CD8-positive, alpha-beta memory T cell (primary cell): ENCODE data around the gene ATF7IP. TPM values are rescaled to one million over a fixed set of nuclear protein-coding genes. Genes with fewer than 3 reads are reported as not detected.

Experiments
- CTCF ChIA-PET: fragments of 350-600 bp; sonication (Branson Sonifier 250); formaldehyde crosslinking; loops from one replicate; lab custom pipeline; 2021; ENCODE audit warnings: antibody characterized with exemption; lab: Charles Lee
- POLR2A ChIA-PET: fragments of 350-600 bp; sonication (Branson Sonifier 250); formaldehyde crosslinking; loops from one replicate; lab custom pipeline; 2021; ENCODE audit warnings: antibody characterized with exemption; lab: Charles Lee
- DNase-seq, 5 donors: peaks; one replicate each; pipeline versions ENCODE4 v3.0.0 to v3.0.0-alpha.2; 2020 to 2022; ENCODE audit warnings: mixed read lengths in 1 of 5
- H3K27ac ChIP-seq: one replicate; pipeline ENCODE4 v1.7.0; 2013; ENCODE audit warnings: low read depth, mild to moderate bottlenecking, low read length, moderate library complexity
- H3K27me3 ChIP-seq: 2 replicates; pipeline ENCODE4 v1.7.0; 2013; ENCODE audit warnings: low read length, mild to moderate bottlenecking; ENCODE audit not compliant: insufficient read depth, poor library complexity, severe bottlenecking
- H3K36me3 ChIP-seq: 2 replicates; pipeline ENCODE4 v1.7.0; 2013; ENCODE audit warnings: mild to moderate bottlenecking, low read length, moderate library complexity; ENCODE audit not compliant: insufficient read depth
- H3K4me1 ChIP-seq: 2 replicates; pipeline ENCODE4 v1.7.0; 2013; ENCODE audit warnings: mild to moderate bottlenecking, low read length, moderate library complexity; ENCODE audit not compliant: insufficient read depth
- H3K4me3 ChIP-seq: 2 replicates; pipeline ENCODE4 v1.7.0; 2013; ENCODE audit warnings: mild to moderate bottlenecking, low read length
- H3K9me3 ChIP-seq: 2 replicates; pipeline ENCODE4 v1.7.0; 2013; ENCODE audit warnings: mild to moderate bottlenecking, low read length
- H3K27ac Mint-ChIP-seq, 8 donors: one replicate each; pipeline ENCODE4 v1.8.0; 2020 to 2021; ENCODE audit warnings: mixed read lengths in 8 of 8, mild to moderate bottlenecking in 6 of 8, inconsistent platforms in 3 of 8, moderate library complexity in 3 of 8
- H3K27me3 Mint-ChIP-seq, 2 donors: one replicate each; pipeline ENCODE4 v1.8.0; 2020 to 2021; ENCODE audit warnings: mixed read lengths in 2 of 2, mild to moderate bottlenecking in 1 of 2, moderate library complexity in 1 of 2
- H3K36me3 Mint-ChIP-seq, 3 donors: one replicate each; pipeline ENCODE4 v1.8.0; 2020 to 2021; ENCODE audit warnings: mixed read lengths in 3 of 3, inconsistent platforms in 1 of 3, mild to moderate bottlenecking in 1 of 3
- H3K4me1 Mint-ChIP-seq, 3 donors: one replicate each; pipeline ENCODE4 v1.8.0; 2020 to 2021; ENCODE audit warnings: mixed read lengths in 3 of 3, inconsistent platforms in 1 of 3, mild to moderate bottlenecking in 1 of 3
- H3K4me3 Mint-ChIP-seq, 7 donors: one replicate each; pipeline ENCODE4 v1.8.0; 2020 to 2021; ENCODE audit warnings: mixed read lengths in 7 of 7, mild to moderate bottlenecking in 6 of 7, moderate library complexity in 4 of 7, inconsistent platforms in 2 of 7
- H3K9me3 Mint-ChIP-seq, 5 donors: one replicate each; pipeline ENCODE4 v1.8.0; 2020 to 2022; ENCODE audit warnings: mixed read lengths in 5 of 5, mild to moderate bottlenecking in 3 of 5, moderate library complexity in 2 of 5, inconsistent platforms in 1 of 5
- polyA plus RNA-seq: library from polyadenylated mRNA; unstranded; fragments of 300-500 nt; fragmentation: Illumina TruSeq; gene quantifications from one replicate; pipeline ENCODE4 v1.2.3, GENCODE V29; 2021
- total RNA-seq, 2 experiments: library from RNA; stranded (reverse); gene quantifications; one replicate each; pipeline ENCODE4 v1.2.3, GENCODE V29; 2021

ATF7IP gene
- total and polyA plus RNA-seq, 3 experiments from 2014 or later: 80.6 to 94.4 (median 84.4) TPM

DNA sequence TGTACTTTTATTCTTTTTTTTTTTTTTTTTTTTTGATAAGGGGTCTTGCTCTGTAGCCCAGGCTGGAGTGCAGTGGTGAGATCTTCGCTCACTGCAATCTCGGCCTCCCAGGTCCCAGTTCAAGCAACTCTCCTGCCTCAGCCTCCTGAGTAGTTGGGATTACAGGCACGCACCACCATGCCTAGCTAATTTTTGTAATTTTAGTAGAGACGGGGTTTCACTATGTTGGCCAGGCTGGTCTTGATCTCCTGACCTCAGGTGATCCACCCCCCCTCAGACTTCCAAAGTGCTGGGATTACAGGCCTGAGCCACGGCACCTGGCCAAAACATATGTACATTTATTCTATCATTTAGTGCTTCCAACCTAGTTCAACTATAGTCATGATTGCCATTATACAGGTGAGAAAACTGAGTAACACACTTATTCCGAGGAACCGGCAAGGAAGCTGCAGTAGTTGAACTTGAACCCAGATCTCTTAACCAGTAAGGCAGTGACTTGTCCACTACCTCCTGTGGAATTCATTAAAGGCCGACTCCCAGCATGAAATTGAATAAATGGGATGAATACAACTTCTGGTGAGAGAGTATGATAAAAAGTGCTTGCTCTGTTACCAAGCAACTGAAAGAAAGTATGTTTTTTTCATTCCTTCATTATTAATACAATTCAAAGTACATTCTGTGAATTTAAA is 755 bp upstream of the ATF7IP start:
- no peaks in the 10 kb centered on the region for H3K36me3 ChIP-seq
- H3K27ac Mint-ChIP-seq: peak overlapping the region; percentile 88 to 98 (median 94)
- peak overlapping the region; percentile 76 for H3K4me3 ChIP-seq
- H3K9me3 ChIP-seq: no peaks in the 10 kb centered on the region
- CTCF ChIA-PET: interaction anchor here (0.7 to 3.2 kb wide), 28 partner anchors 9 to 439 kb away, joined by 3 to 67 read pairs (median 6); partner anchors contain the start of genes C12orf60 and WBP11
- POLR2A ChIA-PET: interaction anchor here (0.5 to 2.2 kb wide), 15 partner anchors 21 to 406 kb away, joined by 3 to 84 read pairs (median 21); a partner anchor contains a TSS
- H3K4me1 ChIP-seq: peaks cover 28% of the 10 kb centered on the region
- peak overlapping the region; percentile 79 for H3K27ac ChIP-seq
- no peaks in the 10 kb centered on the region for H3K27me3 ChIP-seq
- H3K36me3 Mint-ChIP-seq: peaks cover 0 to 28% (median 0%) of the 10 kb centered on the region in 3 donors
- H3K9me3 Mint-ChIP-seq: peaks cover 0 to 8% (median 6%) of the 10 kb centered on the region in 5 donors
- H3K4me3 Mint-ChIP-seq: peak overlapping the region; percentile 85 to 94 (median 88)
- H3K4me1 Mint-ChIP-seq: peaks cover 30 to 49% (median 48%) of the 10 kb centered on the region in 3 donors
- peaks cover 0 to 4% of the 10 kb centered on the region in 2 donors for H3K27me3 Mint-ChIP-seq
- DNase-seq: no peak

DNA sequence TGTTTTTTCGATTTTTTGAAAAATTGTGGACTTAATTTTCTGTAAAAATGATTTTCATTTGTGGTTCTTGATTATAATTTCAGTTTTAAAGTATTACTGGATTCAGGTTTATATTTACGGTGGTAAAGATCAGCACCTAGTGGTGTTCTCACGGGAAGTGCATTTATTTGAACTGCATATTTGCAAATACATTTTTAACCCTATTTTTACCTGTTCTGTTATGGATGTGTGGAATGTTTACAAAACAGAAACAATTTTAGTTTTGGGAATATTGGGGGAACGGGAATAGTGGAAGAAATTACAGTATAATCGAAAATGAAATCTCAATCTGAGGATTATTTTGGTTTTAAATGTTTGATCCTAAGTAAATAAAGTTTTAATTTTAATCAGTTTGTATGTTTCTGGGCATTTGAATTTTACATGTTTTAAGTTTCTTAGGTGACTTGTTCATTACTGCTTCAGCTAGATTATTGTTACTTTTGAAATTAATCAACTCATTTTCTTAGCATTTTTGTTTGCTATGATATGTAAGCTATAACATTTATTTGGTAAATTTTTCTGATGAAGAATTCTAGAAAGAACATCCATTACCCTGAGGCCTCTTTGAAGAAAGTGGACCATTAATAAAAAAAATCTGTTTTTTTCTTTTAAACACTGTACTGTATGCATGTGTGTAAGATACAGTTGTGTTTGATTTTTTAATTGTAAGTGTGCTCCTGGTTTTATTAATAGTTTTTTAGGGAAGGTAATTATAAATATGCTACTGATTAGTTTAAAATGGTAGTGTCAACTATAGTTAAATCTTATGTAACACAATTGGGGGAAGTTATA is 942 bp downstream of the ATF7IP start:
- Mint-ChIP-seq H3K4me3 (peak overlapping the region; percentile 85 to 94 (median 88)), H3K4me1 (peaks cover 43 to 63% (median 63%) of the 10 kb centered on the region in 3 donors), H3K36me3 (peaks cover 0 to 38% (median 8%) of the 10 kb centered on the region in 3 donors), H3K27me3 (peaks cover 0 to 4% of the 10 kb centered on the region in 2 donors), H3K9me3 (peaks cover 0 to 12% (median 6%) of the 10 kb centered on the region in 5 donors), H3K27ac (peak overlapping the region; percentile 88 to 98 (median 94))
- H3K36me3 ChIP-seq: peaks cover 3% of the 10 kb centered on the region
- H3K4me1 ChIP-seq: peaks cover 43% of the 10 kb centered on the region
- H3K27ac ChIP-seq: peak overlapping the region; percentile 79
- no peak for DNase-seq
- no peaks in the 10 kb centered on the region for H3K9me3 ChIP-seq
- ChIA-PET POLR2A (interaction anchor here (0.6 to 2.2 kb wide), 16 partner anchors 20 to 404 kb away, joined by 3 to 84 read pairs (median 16); a partner anchor contains a TSS), CTCF (interaction anchor here (0.8 to 3.2 kb wide), 35 partner anchors 8 to 437 kb away, joined by 3 to 67 read pairs (median 4); partner anchors contain the start of genes C12orf60 and WBP11)
- H3K4me3 ChIP-seq: peak overlapping the region; percentile 76
- no peaks in the 10 kb centered on the region for H3K27me3 ChIP-seq

- H3K4me1 ChIP-seq: peaks cover 50% of the 10 kb centered on the region
These were observed 1.7 kb downstream of the ATF7IP start for GRCh38 chr12:14367040-14367661.

DNA sequence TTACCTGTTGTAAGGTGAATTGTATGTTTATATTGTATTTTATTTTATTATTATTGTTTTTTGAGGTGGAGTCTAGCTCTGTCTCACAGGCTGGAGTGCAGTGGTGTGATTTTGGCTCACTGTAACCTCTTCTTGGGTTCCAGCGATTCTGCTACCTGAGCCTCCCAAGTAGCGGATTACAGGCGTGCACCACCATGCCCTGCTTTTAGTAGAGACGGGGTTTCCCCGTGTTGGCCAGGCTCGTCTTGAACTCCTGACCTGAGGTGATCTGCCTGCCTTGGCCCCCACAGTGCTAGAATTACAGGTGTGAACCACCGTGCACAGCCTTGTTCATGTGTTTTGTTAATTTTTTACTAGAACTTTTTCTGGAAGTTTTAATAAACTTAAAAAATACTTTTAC is 3.8 kb downstream of the ATF7IP start:
- ChIA-PET CTCF (interaction anchor here (1.1 to 5.7 kb wide), 2 partner anchors 15 to 33 kb away, joined by 3 to 32 read pairs; no protein-coding TSS in a partner anchor), POLR2A (interaction anchor here (0.7 to 5.7 kb wide), 4 partner anchors 15 to 49 kb away, joined by 3 to 38 read pairs (median 4); no protein-coding TSS in a partner anchor)
- Histone ChIP-seq H3K36me3 (peaks cover 3% of the 10 kb centered on the region), H3K27ac (no peak overlapping the region), H3K4me1 (peaks cover 66% of the 10 kb centered on the region), H3K9me3 (no peaks in the 10 kb centered on the region), H3K4me3 (no peak overlapping the region), H3K27me3 (no peaks in the 10 kb centered on the region)
- Mint-ChIP-seq H3K4me3 (peak overlapping the region in 6 of 7 donors; percentile 17 to 81 (median 78)), H3K27ac (peak overlapping the region; percentile 75 to 96 (median 92)), H3K9me3 (peaks cover 0 to 12% (median 6%) of the 10 kb centered on the region in 5 donors), H3K36me3 (peaks cover 3 to 39% (median 8%) of the 10 kb centered on the region in 3 donors), H3K4me1 (peaks cover 63 to 86% (median 80%) of the 10 kb centered on the region in 3 donors), H3K27me3 (peaks cover 0 to 4% of the 10 kb centered on the region in 2 donors)
- DNase-seq: peak in 2 of 5 donors; percentile 11 to 21

More at GRCh38 chr12:14367040-14367661, 1.7 kb downstream of the ATF7IP start:
- Mint-ChIP-seq H3K27me3 (peaks cover 0 to 4% of the 10 kb centered on the region in 2 donors), H3K4me3 (peak overlapping the region; percentile 85 to 94 (median 88)), H3K4me1 (peaks cover 50 to 70% (median 69%) of the 10 kb centered on the region in 3 donors), H3K9me3 (peaks cover 0 to 12% (median 6%) of the 10 kb centered on the region in 5 donors), H3K36me3 (peaks cover 0 to 38% (median 8%) of the 10 kb centered on the region in 3 donors), H3K27ac (peak overlapping the region; percentile 88 to 98 (median 94))
- DNase-seq: peak in 2 of 5 donors; percentile 67 to 74
- Histone ChIP-seq H3K36me3 (peaks cover 3% of the 10 kb centered on the region), H3K9me3 (no peaks in the 10 kb centered on the region), H3K4me3 (peak overlapping the region; percentile 76), H3K27ac (peak overlapping the region; percentile 79), H3K27me3 (no peaks in the 10 kb centered on the region)
- ChIA-PET CTCF (interaction anchor here (1.7 to 3.2 kb wide), 5 partner anchors 10 to 129 kb away, joined by 5 to 67 read pairs (median 32); no protein-coding TSS in a partner anchor), POLR2A (interaction anchor here (1.4 to 2.2 kb wide), 6 partner anchors 19 to 403 kb away, joined by 5 to 84 read pairs (median 38); a partner anchor contains a TSS)

DNA sequence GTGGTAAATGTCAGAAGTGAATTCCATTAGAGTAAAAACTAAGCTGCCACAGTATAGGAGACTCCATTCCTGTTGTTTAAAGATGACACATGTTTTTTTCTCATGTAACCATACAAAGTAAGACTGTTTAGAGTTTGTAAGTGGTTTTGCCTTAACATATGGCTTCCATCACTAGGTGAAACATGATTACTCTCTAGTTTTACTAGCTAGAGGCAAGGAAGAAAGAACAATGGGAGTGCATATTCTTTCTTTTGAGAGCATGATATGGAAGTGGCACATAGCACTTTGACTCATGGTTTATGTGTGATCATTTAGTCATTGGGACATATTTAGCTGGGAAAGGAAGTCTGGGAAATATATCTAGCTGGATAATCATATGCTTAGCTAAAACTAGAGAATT is 7.7 kb downstream of the ATF7IP start:
- Histone ChIP-seq H3K27ac (no peak overlapping the region), H3K27me3 (no peaks in the 10 kb centered on the region), H3K4me3 (no peak overlapping the region), H3K36me3 (peaks cover 3% of the 10 kb centered on the region), H3K9me3 (no peaks in the 10 kb centered on the region), H3K4me1 (peaks cover 74% of the 10 kb centered on the region)
- H3K4me1 Mint-ChIP-seq: peaks cover 64 to 83% (median 78%) of the 10 kb centered on the region in 3 donors
- peaks cover 9 to 32% (median 10%) of the 10 kb centered on the region in 3 donors for H3K36me3 Mint-ChIP-seq
- H3K27me3 Mint-ChIP-seq: no peaks in the 10 kb centered on the region
- peak overlapping the region in 7 of 8 donors; percentile 3 to 89 (median 73) for H3K27ac Mint-ChIP-seq
- ChIA-PET CTCF (interaction anchor here (1.3 to 5.7 kb wide), 5 partner anchors 8 to 43 kb away, joined by 5 to 32 read pairs (median 7); partner anchors contain the start of gene ATF7IP), POLR2A (interaction anchor here (0.9 to 5.7 kb wide), 2 partner anchors 11 to 15 kb away, joined by 4 to 38 read pairs; no protein-coding TSS in a partner anchor)
- DNase-seq: no peak
- peaks cover 0 to 6% (median 3%) of the 10 kb centered on the region in 5 donors for H3K9me3 Mint-ChIP-seq
- H3K4me3 Mint-ChIP-seq: peak overlapping the region; percentile 2 to 65 (median 20)

GRCh38 chr12:14379508-14379907 is 14.0 kb downstream of the ATF7IP start:
- no peak overlapping the region for H3K4me3 Mint-ChIP-seq
- no peaks in the 10 kb centered on the region for H3K27me3 Mint-ChIP-seq
- peaks cover 40% of the 10 kb centered on the region for H3K4me1 ChIP-seq
- H3K36me3 ChIP-seq: peaks cover 3% of the 10 kb centered on the region
- no peak overlapping the region for H3K4me3 ChIP-seq
- H3K4me1 Mint-ChIP-seq: peaks cover 42 to 64% (median 58%) of the 10 kb centered on the region in 3 donors
- peaks cover 16 to 27% (median 19%) of the 10 kb centered on the region in 5 donors for H3K9me3 Mint-ChIP-seq
- H3K27ac ChIP-seq: no peak overlapping the region
- DNase-seq: no peak
- ChIA-PET CTCF (interaction anchor here (0.7 kb wide), 1 partner anchor 124 kb away, joined by 3 read pairs; no protein-coding TSS in a partner anchor), POLR2A (no interaction called here)
- H3K27ac Mint-ChIP-seq: peak overlapping the region in 3 of 8 donors; percentile 17 to 88 (median 58)
- peaks cover 27 to 46% (median 36%) of the 10 kb centered on the region in 3 donors for H3K36me3 Mint-ChIP-seq
- peaks cover 20% of the 10 kb centered on the region for H3K9me3 ChIP-seq
- no peaks in the 10 kb centered on the region for H3K27me3 ChIP-seq
